Thyroid gland (tissue), 4 donors: ENCODE measurements around the gene BCAM. TPM values are rescaled to one million over a fixed set of nuclear protein-coding genes. Genes with fewer than 3 reads are reported as not detected.

Source experiments
- small RNA-seq: library from RNA; depleted of rRNA; stranded (forward); fragments of <200 nt; gene quantifications from one replicate; pipeline ENCODE3, GENCODE V24; 2016
- total RNA-seq, 4 donors: library from RNA; depleted of rRNA; stranded (reverse); fragments of >200 nt; gene quantifications; one replicate each; pipeline ENCODE4 v1.2.3, GENCODE V29; 2016

BCAM gene
- total RNA-seq, 4 donors from 2014 or later = 156 to 391 (median 285) TPM

Small RNAs within 50 kb of the gene (small RNA-seq; reads per million reads assigned to genes)
- gene RF00156 = not detected

Other genes starting within 250 kb of the BCAM start
- gene IGSF23, start 195.5 kb upstream of the BCAM start, total RNA-seq = not detected
- gene PVR, start 165.2 kb upstream of the BCAM start, total RNA-seq = 10 to 100 TPM; 25.4 to 36.5 (median 30.2) TPM
- gene CEACAM19, start 137.6 kb upstream of the BCAM start, total RNA-seq = 1 to 10 TPM in 3 of 4 donors, under 1 TPM in 1; 0.78 to 5.5 (median 3.8) TPM
- gene CEACAM16, start 110.0 kb upstream of the BCAM start, total RNA-seq = under 1 TPM in 1 of 4 donors, not detected in 3; 0.40 TPM
- gene BCL3, start 60.4 kb upstream of the BCAM start, total RNA-seq = 10 to 100 TPM; 12.4 to 56.2 (median 16.8) TPM
- gene CBLC, start 31.2 kb upstream of the BCAM start, total RNA-seq = 1 to 10 TPM; 2.0 to 5.6 (median 3.1) TPM
- gene NECTIN2, start 37.2 kb downstream of the BCAM start, total RNA-seq = 100 to 1,000 TPM in 3 of 4 donors, 10 to 100 TPM in 1; 88.6 to 164 (median 117) TPM
- 10 to 100 TPM; 40.2 to 82.8 (median 58.3) TPM for gene TOMM40, start 82.2 kb downstream of the BCAM start, total RNA-seq
- 100 to 1,000 TPM; 199 to 635 (median 313) TPM for gene APOE, start 96.7 kb downstream of the BCAM start, total RNA-seq
- 100 to 1,000 TPM in 1 of 4 donors, 10 to 100 TPM in 2, 1 to 10 TPM in 1; 4.1 to 113 (median 45.6) TPM for gene APOC1, start 105.5 kb downstream of the BCAM start, total RNA-seq
- not detected for gene APOC4, start 133.1 kb downstream of the BCAM start, total RNA-seq
- gene APOC2, start 136.9 kb downstream of the BCAM start, total RNA-seq = 1 to 10 TPM in 2 of 4 donors, not detected in 2; 1.6 to 3.3 TPM
- gene CLPTM1, start 146.3 kb downstream of the BCAM start, total RNA-seq = 100 to 1,000 TPM in 2 of 4 donors, 10 to 100 TPM in 2; 65.4 to 117 (median 104) TPM
- gene RELB, start 192.4 kb downstream of the BCAM start, total RNA-seq = 10 to 100 TPM in 2 of 4 donors, 1 to 10 TPM in 2; 6.7 to 11.3 (median 9.1) TPM
- 10 to 100 TPM; 48.2 to 96.8 (median 95.0) TPM for gene CLASRP, start 229.9 kb downstream of the BCAM start, total RNA-seq